ENCODE results near the gene MSANTD2.

The MSANTD2 gene

DNA sequence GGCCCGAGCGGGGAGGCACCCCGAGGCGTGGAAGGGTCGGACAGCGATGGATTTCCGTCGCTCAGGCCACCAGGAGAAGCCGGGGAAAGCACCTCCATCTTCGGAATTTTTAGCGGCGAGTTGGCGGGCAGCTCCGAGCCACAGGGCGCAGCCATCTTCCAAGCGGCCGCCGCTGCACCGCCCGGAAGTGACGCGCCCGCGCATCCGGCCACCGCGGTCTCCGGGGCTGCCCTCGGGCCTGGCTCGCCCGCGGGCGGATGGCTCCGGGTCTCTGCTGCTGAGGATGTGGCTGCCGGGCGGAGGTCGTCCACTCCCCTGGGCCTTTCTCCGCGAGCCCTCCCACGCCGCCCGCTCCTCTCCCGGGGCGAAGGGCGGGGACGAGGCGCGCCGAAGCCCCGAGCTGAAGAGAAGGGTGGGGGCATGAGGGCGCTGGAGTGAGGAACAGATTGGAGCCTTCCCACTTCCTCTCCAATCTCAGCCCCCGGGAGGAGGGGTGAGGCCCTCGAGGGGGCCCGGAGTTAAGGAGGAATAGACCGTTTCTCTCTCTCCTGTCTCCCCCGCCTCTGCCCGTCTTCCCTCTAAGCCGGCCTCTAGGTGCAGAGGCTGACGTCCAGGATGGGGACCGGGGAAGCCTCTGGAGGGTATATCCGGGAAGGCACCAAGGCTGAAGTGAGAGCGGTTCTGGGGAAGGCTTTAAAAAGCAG is at the start of gene MSANTD2:
TSS of gene MSANTD2 (minus strand) at position 181 of the 704 bp plus-strand sequence. CDS start at position 155, 26 bp downstream.
- TF ChIP-seq POLR2A (IDR thresholded peaks at IDR 0.05; ENCODE audit: low read length) (peak; percentile 60), GATA1 (IDR thresholded peaks at IDR 0.05; ENCODE audit: low read depth, low read length) (no peak)
- DNase-seq, result peak; percentile 78 to 83

DNA sequence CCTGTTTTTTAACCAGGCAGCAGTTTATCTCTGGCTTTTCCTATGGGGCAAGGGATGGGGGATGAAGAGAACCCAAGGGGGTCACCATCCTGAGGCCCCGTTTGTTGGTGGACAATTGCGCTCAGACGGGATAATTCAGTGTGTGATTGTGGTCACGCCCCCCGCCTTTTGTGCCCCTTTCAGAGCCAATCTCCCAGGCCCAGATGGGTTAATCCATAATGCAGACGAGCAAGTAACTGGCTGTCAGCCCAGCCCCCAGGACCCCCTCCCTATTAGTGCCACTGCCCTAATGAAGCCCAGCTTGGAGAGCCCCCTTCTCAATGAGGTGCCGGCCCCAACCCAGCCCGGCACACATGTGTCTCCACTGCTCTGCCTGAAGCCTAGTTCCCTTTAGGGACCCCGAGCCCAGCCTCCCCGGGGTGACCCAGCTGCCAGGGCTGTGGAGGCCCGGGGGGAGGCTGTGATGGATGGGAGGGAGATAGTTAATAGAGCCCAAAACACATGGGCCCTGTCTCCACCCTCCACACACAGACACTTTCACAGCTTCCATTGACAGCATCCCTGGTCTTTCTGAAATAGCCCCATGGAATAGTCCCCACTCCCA is 46.0 kb upstream of the MSANTD2 start:
- no peak for TF ChIP-seq GATA1 (IDR thresholded peaks at IDR 0.05; ENCODE audit: low read depth, low read length)
- TF ChIP-seq POLR2A (IDR thresholded peaks at IDR 0.05; ENCODE audit: low read length), result no peak
- no peak for DNase-seq

DNA sequence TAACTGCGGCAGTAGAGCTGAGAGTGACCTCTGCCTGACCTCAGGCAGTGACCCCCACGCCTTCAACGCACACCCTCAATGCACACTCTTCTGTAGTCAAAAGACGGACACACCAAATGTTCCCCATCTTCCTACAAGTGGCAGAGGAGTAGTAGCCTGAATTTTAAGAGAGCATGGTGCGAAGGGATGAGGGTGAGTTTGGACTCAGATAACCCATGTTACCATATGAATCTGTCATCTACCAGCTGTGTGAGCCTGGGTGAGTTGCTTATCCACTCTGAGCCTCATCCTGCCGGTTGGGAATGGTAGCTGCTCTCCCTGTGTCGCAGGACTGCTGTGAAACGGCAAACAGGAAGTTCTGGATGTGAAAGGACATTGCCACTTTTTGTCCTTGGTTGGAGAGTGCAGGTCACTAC is 44.5 kb upstream of the MSANTD2 start:
- no peak for DNase-seq
- TF ChIP-seq POLR2A (IDR thresholded peaks at IDR 0.05; ENCODE audit: low read length), result no peak
- no peak for TF ChIP-seq GATA1 (IDR thresholded peaks at IDR 0.05; ENCODE audit: low read depth, low read length)

DNA sequence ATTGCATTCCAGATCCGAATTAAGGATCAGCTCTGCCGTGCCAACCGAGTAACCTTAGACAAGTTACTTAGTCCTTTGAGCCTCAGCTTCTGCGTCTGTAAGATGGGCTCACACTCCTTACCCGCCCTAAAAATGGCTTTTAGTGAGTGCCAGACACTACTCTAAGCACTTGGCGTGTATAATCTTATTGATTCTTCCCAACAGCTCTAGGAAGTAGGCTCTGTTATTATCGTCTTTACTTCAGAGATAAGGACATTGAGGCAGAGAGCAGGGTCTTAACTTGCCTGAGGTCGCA is 43.4 kb upstream of the MSANTD2 start:
- DNase-seq, result no peak
- TF ChIP-seq POLR2A (IDR thresholded peaks at IDR 0.05; ENCODE audit: low read length) (no peak), GATA1 (IDR thresholded peaks at IDR 0.05; ENCODE audit: low read depth, low read length) (no peak)

DNA sequence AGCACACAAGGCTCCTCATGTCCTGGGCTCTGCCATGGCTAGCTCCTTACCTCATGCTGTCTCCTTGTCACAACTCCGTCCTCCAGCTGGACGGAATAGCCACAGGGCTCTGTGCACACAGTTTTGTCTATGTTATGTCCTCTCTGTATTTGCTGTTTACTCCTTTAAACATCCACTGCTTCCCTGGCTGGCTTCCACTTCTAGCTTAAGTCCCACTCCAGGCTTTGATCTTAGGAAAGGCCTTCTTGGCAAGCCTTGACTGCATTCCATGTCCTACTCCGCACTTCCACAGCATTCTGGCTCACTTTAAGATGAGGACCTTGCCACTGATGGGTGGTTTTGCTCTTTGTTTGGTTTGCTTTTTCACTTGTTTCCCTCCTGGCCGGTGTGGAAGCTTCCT is 42.1 kb upstream of the MSANTD2 start:
- TF ChIP-seq GATA1 (IDR thresholded peaks at IDR 0.05; ENCODE audit: low read depth, low read length), result no peak
- TF ChIP-seq POLR2A (IDR thresholded peaks at IDR 0.05; ENCODE audit: low read length), result no peak
- DNase-seq, result no peak

DNA sequence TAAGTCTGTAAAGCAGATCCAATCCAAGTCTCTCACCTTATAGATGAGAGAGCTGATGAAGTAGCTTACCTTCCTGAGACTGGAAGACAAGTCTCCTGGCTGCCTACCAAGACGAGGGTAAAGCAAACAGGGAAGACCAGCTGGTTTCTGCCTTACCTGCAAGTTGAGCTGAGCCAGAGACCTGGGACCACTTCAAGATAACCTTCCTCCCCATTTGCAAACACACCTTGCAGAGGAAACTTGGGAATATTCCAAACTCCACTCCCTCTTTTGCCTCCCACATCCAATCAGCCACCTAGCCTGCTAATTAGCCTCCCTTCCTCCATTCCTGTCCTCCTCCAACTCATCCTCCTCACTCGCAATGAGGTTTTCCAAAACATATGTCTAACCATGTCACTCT is 41.6 kb upstream of the MSANTD2 start:
- no peak for TF ChIP-seq GATA1 (IDR thresholded peaks at IDR 0.05; ENCODE audit: low read depth, low read length)
- TF ChIP-seq POLR2A (IDR thresholded peaks at IDR 0.05; ENCODE audit: low read length), result no peak
- DNase-seq, result no peak

DNA sequence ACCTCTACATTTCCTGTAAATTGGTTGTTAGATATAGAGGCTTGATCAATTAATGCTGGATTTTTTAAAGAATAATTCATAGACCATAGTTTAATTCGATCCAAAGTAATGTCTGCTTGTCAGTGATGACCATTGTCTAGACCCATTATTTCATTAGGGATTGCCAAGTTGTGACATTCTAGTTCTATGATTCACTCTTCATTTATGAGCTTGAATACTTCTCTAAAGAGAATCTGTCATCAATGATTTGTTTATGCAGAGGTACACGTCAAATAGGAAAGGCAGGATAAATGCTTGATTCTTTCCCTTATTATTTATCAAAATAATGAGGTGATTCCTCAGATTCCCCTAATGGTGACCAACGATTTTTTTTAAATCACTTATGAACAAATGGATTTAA is 41.0 kb upstream of the MSANTD2 start:
- no peak for DNase-seq
- TF ChIP-seq GATA1 (IDR thresholded peaks at IDR 0.05; ENCODE audit: low read depth, low read length) (no peak), POLR2A (IDR thresholded peaks at IDR 0.05; ENCODE audit: low read length) (no peak)

DNA sequence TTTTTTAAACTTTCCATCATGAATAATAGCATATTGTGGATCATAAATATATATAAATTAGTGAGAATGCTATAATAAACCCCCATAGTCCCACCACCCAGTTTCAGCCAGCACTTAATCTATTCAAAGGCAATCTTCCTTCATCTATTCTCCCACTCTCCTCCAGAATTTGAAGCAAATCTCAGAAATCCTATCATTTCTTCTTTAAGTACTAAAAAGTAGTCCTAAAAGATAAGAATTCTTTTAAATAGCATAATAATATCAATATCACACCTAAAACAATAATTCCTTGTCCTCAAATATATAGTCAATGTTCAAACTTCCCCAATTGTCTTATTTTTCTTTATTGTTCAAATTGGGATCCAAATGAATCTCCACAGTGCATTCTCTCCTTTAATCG is 40.5 kb upstream of the MSANTD2 start:
- TF ChIP-seq GATA1 (IDR thresholded peaks at IDR 0.05; ENCODE audit: low read depth, low read length) (no peak), POLR2A (IDR thresholded peaks at IDR 0.05; ENCODE audit: low read length) (no peak)
- DNase-seq, result no peak

DNA sequence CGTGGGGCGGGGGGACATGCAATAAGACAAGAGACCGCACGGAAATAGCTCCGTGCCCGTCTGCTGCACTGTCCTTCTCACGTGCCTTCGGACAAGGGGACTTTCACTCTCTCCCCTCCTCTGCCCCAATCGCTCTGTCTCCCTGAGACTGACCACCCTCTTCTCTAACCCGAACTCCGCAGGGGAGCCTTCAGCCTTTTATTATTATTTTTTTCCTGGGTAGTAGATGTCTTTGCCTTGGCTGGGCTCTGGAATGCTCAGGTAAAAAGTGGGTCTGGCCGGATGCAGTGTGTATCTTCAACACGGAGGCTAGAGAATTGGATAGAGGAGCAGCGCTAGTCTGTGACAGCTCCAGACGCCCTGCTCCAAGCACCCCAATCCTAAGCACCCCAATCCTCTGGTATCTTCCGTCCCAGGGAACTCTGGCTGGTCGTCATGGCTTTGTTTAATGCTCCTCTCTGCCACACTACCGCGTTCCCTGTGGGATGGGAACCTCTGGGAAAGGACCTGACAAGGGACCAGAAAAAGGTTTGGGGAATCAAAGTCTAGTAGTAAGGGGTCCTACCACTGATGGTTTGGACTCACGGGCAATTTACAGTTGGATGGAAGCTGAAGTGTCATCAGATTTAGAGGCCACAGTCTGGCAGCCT is 39.9 kb upstream of the MSANTD2 start:
- no peak for DNase-seq
- TF ChIP-seq GATA1 (IDR thresholded peaks at IDR 0.05; ENCODE audit: low read depth, low read length), result no peak
- no peak for TF ChIP-seq POLR2A (IDR thresholded peaks at IDR 0.05; ENCODE audit: low read length)

DNA sequence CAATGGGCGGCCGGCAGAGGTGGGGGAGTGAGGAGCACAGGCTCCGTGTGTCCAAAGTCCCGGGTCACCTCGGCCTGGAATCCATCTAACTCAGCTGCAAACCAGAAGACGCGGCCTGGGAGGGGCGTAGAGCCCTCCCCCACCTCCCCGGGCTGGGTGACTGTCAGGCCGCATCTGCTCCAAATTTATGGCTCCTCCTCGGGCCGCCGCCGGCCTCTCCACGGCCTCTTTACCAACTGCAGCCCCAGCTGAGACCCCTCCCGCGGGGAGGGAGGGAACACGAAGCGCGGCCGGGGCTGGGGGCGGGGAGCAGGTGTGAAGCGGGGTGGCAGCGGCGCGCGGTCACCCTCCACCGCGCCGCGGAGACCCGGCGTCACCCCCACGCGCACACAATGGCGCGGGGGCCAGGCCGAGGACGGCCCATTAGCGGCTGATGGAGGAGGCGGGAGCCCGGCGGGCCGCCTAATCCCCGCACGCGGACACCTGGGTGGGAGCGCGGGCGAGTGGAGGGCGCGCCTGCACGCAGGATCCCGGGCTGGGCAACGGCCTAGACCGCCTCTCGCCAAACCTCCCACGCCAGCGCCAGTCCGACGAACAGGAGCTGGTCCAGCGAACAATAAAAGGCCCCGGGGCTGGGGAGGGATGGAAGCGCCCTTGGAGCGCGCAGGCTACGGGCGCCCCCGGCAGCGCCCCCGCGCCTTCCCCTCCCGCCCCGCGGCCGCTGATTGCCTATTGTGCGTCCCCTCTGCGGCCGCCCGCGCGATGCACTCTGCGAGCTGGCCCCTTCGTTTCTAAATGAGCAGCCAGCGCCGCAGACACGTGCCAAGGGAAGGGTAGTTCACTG is 39.1 kb upstream of the MSANTD2 start:
- no peak for DNase-seq
- TF ChIP-seq POLR2A (IDR thresholded peaks at IDR 0.05; ENCODE audit: low read length), result no peak
- TF ChIP-seq GATA1 (IDR thresholded peaks at IDR 0.05; ENCODE audit: low read depth, low read length), result no peak

DNA sequence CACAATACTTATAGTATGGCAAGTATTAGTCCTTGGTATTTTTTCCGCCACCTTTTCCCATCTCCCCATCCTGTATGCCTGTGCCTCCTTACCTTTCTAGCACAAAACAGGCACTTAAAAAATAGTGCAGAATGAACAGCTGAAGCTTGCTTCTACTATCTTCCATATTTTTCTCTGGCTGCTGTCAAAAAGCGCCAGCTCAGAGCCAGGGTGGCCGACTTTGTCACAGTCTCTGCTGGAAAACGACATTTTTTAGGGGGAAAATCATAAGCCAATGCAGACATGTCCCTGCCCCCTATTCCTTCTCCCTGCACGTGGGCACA is 38.6 kb upstream of the MSANTD2 start:
- TF ChIP-seq GATA1 (IDR thresholded peaks at IDR 0.05; ENCODE audit: low read depth, low read length) (no peak), POLR2A (IDR thresholded peaks at IDR 0.05; ENCODE audit: low read length) (no peak)
- no peak for DNase-seq

DNA sequence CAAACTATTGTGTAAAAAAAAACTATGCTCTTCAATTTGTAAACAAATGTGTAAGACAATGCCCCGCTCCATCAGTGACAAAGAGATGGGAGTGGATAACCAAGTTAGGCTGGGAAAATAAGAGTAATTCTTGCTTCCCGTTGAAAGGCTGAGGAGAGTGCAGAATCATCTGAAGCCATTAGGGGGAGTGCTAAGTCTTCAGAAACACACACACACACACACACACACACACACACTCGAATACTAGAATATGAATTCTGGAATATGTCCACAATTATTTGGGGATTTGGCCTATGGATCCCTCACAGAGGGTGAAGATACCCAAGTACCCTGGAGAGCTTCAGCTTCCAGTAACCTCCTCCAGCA is 37.3 kb upstream of the MSANTD2 start:
- peak; percentile 58 to 65 for DNase-seq
- TF ChIP-seq GATA1 (IDR thresholded peaks at IDR 0.05; ENCODE audit: low read depth, low read length), result no peak
- TF ChIP-seq POLR2A (IDR thresholded peaks at IDR 0.05; ENCODE audit: low read length), result no peak

DNA sequence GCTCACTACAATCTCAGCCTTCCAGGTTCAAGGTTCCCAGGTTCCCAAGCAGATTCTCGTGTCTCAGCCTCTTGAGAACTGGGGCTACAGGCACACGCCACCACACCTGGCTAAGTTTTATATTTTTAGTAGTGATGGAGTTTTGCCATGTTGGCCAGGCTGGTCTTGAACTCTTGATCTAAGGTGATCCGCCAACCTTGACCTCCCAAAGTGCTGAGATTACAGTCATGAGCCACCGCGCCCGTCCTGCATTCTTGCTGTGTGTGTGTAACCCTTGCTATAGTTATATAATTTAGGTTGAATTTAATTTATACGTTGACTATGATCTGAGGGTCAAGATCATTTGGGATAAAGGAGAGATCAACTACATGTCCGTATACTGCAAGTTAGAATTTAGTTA is 35.7 kb upstream of the MSANTD2 start:
- TF ChIP-seq GATA1 (IDR thresholded peaks at IDR 0.05; ENCODE audit: low read depth, low read length), result no peak
- no peak for TF ChIP-seq POLR2A (IDR thresholded peaks at IDR 0.05; ENCODE audit: low read length)
- no peak for DNase-seq

DNA sequence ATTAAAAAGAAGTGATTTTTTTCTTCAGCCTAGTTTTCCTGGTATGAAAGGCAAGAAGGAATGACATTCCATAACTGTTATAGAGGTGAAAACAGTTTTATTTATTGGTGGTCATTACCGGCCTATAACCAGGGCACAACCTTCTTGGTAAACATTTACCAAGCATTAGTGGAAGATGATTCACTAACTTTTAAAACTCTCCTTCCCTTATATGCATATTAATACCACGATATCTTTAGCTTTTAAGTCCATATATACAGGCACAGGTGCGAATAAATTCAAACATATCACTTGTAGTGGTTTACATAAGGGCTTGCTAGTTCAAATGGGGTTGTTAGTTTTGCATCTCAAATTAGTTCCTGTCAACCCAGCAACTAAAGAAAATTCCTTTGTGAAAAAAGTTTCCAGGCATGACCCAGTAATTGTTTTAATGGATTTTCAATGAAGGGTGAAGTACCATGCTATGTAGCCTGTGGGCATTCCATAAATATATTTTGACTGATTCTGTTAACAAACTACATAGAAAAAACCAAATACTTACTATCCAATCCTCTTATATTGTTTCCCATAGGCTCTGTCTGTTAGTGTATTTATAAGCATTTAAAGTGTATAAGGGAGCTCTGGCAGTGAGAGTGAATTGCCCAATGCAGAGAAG is 34.4 kb upstream of the MSANTD2 start:
- no peak for DNase-seq
- no peak for TF ChIP-seq GATA1 (IDR thresholded peaks at IDR 0.05; ENCODE audit: low read depth, low read length)
- no peak for TF ChIP-seq POLR2A (IDR thresholded peaks at IDR 0.05; ENCODE audit: low read length)

Measured in erythroblast (primary cell).